A673 (cell line): ENCODE data around the gene COBLL1. TPM values are rescaled to one million over a fixed set of nuclear protein-coding genes. Genes with fewer than 3 reads are reported as not detected.

Experiments used
- BruUV-seq: library from RNA; stranded (reverse); fragments of 400-500 nt; replicated peaks from 2 replicates; lab custom pipeline; 2021; lab: Mats Ljungman, UMichigan
- CTCF ChIA-PET: fragments of 300-600 bp; sonication (Branson Sonifier 250); formaldehyde crosslinking; loops from one replicate; lab custom pipeline; 2022; ENCODE audit warnings: antibody characterized with exemption; lab: Charles Lee
- POLR2A ChIA-PET: fragments of 300-600 bp; sonication (Branson Sonifier 250); formaldehyde crosslinking; loops from one replicate; lab custom pipeline; 2022; ENCODE audit warnings: antibody characterized with exemption; ENCODE audit not compliant: low non-redundant PET; lab: Charles Lee
- DNase-seq: peaks from one replicate; pipeline ENCODE4 v3.0.0-alpha.2; 2015; ENCODE audit warnings: low spot score
- H3K27ac ChIP-seq: fragments of 200-600 bp; sonication (generic); 2 replicates; pipeline ENCODE4 v1.5.1; 2016; ENCODE audit warnings: mixed run types, low read depth, mild to moderate bottlenecking, mixed read lengths, antibody characterized with exemption, low read length; ENCODE audit not compliant: poor library complexity, severe bottlenecking
- H3K27me3 ChIP-seq: fragments of 200-600 bp; sonication (generic); replicated peaks from 2 replicates; pipeline ENCODE4 v1.6.1; 2017; ENCODE audit warnings: mixed run types, low read depth, mild to moderate bottlenecking, mixed read lengths, antibody characterized with exemption, low read length; ENCODE audit not compliant: insufficient read depth, poor library complexity
- H3K36me3 ChIP-seq: fragments of 200-600 bp; sonication (generic); 2 replicates; pipeline ENCODE4 v1.6.1; 2016; ENCODE audit warnings: mixed run types, mild to moderate bottlenecking, mixed read lengths, antibody characterized with exemption, low read length; ENCODE audit not compliant: insufficient read depth, poor library complexity, severe bottlenecking
- H3K4me1 ChIP-seq: fragments of 200-600 bp; sonication (generic); 2 replicates; pipeline ENCODE4 v1.6.1; 2017; ENCODE audit warnings: mixed run types, mild to moderate bottlenecking, mixed read lengths, antibody characterized with exemption, low read length; ENCODE audit not compliant: insufficient read depth, poor library complexity, severe bottlenecking
- H3K4me3 ChIP-seq: fragments of 200-600 bp; sonication (generic); 2 replicates; pipeline ENCODE4 v1.5.1; 2016; ENCODE audit warnings: low read depth, mixed run types, mild to moderate bottlenecking, mixed read lengths, low read length; ENCODE audit not compliant: poor library complexity, severe bottlenecking
- H3K9me3 ChIP-seq: fragments of 200-600 bp; sonication (generic); 2 replicates; pipeline ENCODE4 v1.6.1; 2016; ENCODE audit warnings: mixed run types, low read depth, mild to moderate bottlenecking, mixed read lengths, antibody characterized with exemption, low read length; ENCODE audit not compliant: poor library complexity, severe bottlenecking
- CTCF ChIP-seq: fragments of 300-800, 200-600 bp; sonication (generic); conservative IDR thresholded peaks from 2 replicates; pipeline ENCODE4 v1.5.1; 2017; ENCODE audit warnings: low read depth, mild to moderate bottlenecking, antibody characterized with exemption, low read length, moderate library complexity, mixed read lengths
- EZH2 ChIP-seq: fragments of 200-600 bp; sonication (generic); IDR thresholded peaks from 2 replicates; pipeline ENCODE4 v1.6.1; 2017; ENCODE audit warnings: borderline replicate concordance, low read depth, mild to moderate bottlenecking, mixed read lengths, antibody characterized with exemption, low read length; ENCODE audit not compliant: poor library complexity, severe bottlenecking
- intact Hi-C: fragments of 100-400 bp; cut with micrococcal nuclease; formaldehyde crosslinking; loops from one replicate; pipeline ENCODE4 v1.10.0; 2022; ENCODE audit not compliant: unreplicated experiment
- total RNA-seq: library from RNA; stranded (reverse); gene quantifications from 2 replicates; pipeline ENCODE4 v1.2.3, GENCODE V29; 2021

COBLL1 gene
- total RNA-seq, 1 experiment from 2014 or later: 6.6 TPM

GRCh38 chr2:164847981-164848741, 6.5 kb upstream of the COBLL1 start:
- Histone ChIP-seq H3K27me3 (no peaks in the 10 kb centered on the region), H3K27ac (no peak overlapping the region), H3K36me3 (no peaks in the 10 kb centered on the region), H3K4me1 (peaks cover 8% of the 10 kb centered on the region), H3K9me3 (no peaks in the 10 kb centered on the region), H3K4me3 (no peak overlapping the region)
- DNase-seq: no peak
- TF ChIP-seq CTCF (no peak), EZH2 (no peak)
- POLR2A ChIA-PET: no interaction called here
- CTCF ChIA-PET: no interaction called here
- BruUV-seq: no TSS peak
- intact Hi-C loops: no loop called here

- POLR2A ChIA-PET: no interaction called here
- Histone ChIP-seq H3K27ac (no peak overlapping the region), H3K4me3 (no peak overlapping the region), H3K36me3 (no peaks in the 10 kb centered on the region), H3K9me3 (no peaks in the 10 kb centered on the region), H3K27me3 (no peaks in the 10 kb centered on the region), H3K4me1 (peaks cover 14% of the 10 kb centered on the region)
- no peak for DNase-seq
- intact Hi-C loops: no loop called here
- no TSS peak for BruUV-seq
- no peak for TF ChIP-seq EZH2
- no peak for TF ChIP-seq CTCF
- CTCF ChIA-PET: no interaction called here
These were observed 5.7 kb upstream of the COBLL1 start for GRCh38 chr2:164847291-164847690.

GRCh38 chr2:164846276-164846675, 4.7 kb upstream of the COBLL1 start:
- Histone ChIP-seq H3K27ac (no peak overlapping the region), H3K27me3 (no peaks in the 10 kb centered on the region), H3K9me3 (no peaks in the 10 kb centered on the region), H3K4me3 (no peak overlapping the region), H3K36me3 (no peaks in the 10 kb centered on the region), H3K4me1 (peaks cover 14% of the 10 kb centered on the region)
- CTCF ChIA-PET: no interaction called here
- POLR2A ChIA-PET: no interaction called here
- intact Hi-C loops: no loop called here
- BruUV-seq: no TSS peak
- no peak for TF ChIP-seq EZH2
- no peak for TF ChIP-seq CTCF
- no peak for DNase-seq
